ENCODE results near the gene COMMD4.
"Not testable (repeated sequence)": the region's sequence is repeated elsewhere in the genome, so short reads cannot be mapped to it uniquely, and the experiment has no call there.

COMMD4 gene

GRCh38 chr15:75367006-75367405 is 31.1 kb downstream of the COMMD4 start:
- peaks cover 3% of the 10 kb centered on the region for H3K36me3 Mint-ChIP-seq
- H3K27me3 Mint-ChIP-seq, result no peaks in the 10 kb centered on the region
- no peak for DNase-seq (ENCODE audit: low spot score in 2 of 2)
- H3K4me3 Mint-ChIP-seq, result no peak overlapping the region
- no peak for ATAC-seq (ENCODE audit: low read depth)
- no peaks in the 10 kb centered on the region for H3K9me3 Mint-ChIP-seq
- H3K27ac Mint-ChIP-seq, result peak overlapping the region; percentile 96
- H3K4me1 Mint-ChIP-seq, result peaks cover 11% of the 10 kb centered on the region

- Mint-ChIP-seq H3K27me3 (no peaks in the 10 kb centered on the region), H3K9me3 (no peaks in the 10 kb centered on the region), H3K36me3 (peaks cover 3% of the 10 kb centered on the region), H3K4me3 (peak overlapping the region; percentile 89), H3K27ac (peak overlapping the region; percentile 96), H3K4me1 (peaks cover 11% of the 10 kb centered on the region)
- no peak for DNase-seq (ENCODE audit: low spot score in 2 of 2)
- ATAC-seq (ENCODE audit: low read depth), result no peak
These were observed 31.6 kb downstream of the COMMD4 start for GRCh38 chr15:75367406-75367912.

GRCh38 chr15:75367913-75368688 is 32.2 kb downstream of the COMMD4 start, which contains the start of gene MAN2C1:
MAN2C1 (minus strand) TSS chr15:75368607; CDS start chr15:75368583, 24 bp downstream.
- H3K36me3 Mint-ChIP-seq, result peaks cover 6% of the 10 kb centered on the region
- peak within 1 kb of the TSS; percentile 89 for H3K4me3 Mint-ChIP-seq
- H3K4me1 Mint-ChIP-seq, result peaks cover 11% of the 10 kb centered on the region
- H3K27ac Mint-ChIP-seq, result peak within 1 kb of the TSS; percentile 96
- H3K27me3 Mint-ChIP-seq, result no peaks in the 10 kb centered on the region
- ATAC-seq (ENCODE audit: low read depth) (peak; percentile 90), DNase-seq (ENCODE audit: low spot score in 2 of 2) (peak; percentile 92 to 93)
- no peaks in the 10 kb centered on the region for H3K9me3 Mint-ChIP-seq

GRCh38 chr15:75368689-75369239 is 32.9 kb downstream of the COMMD4 start:
- H3K4me1 Mint-ChIP-seq, result peaks cover 11% of the 10 kb centered on the region
- DNase-seq (ENCODE audit: low spot score in 2 of 2) (no peak), ATAC-seq (ENCODE audit: low read depth) (no peak)
- H3K9me3 Mint-ChIP-seq, result no peaks in the 10 kb centered on the region
- peak overlapping the region; percentile 96 for H3K27ac Mint-ChIP-seq
- H3K4me3 Mint-ChIP-seq, result peak overlapping the region; percentile 89
- peaks cover 6% of the 10 kb centered on the region for H3K36me3 Mint-ChIP-seq
- no peaks in the 10 kb centered on the region for H3K27me3 Mint-ChIP-seq

- Mint-ChIP-seq H3K27me3 (no peaks in the 10 kb centered on the region), H3K9me3 (no peaks in the 10 kb centered on the region), H3K4me1 (peaks cover 16% of the 10 kb centered on the region), H3K27ac (peak overlapping the region; percentile 96), H3K36me3 (peaks cover 14% of the 10 kb centered on the region), H3K4me3 (peak overlapping the region; percentile 62)
- ATAC-seq (ENCODE audit: low read depth) (no peak), DNase-seq (ENCODE audit: low spot score in 2 of 2) (no peak)
These were observed 34.2 kb downstream of the COMMD4 start for GRCh38 chr15:75369897-75370581.

- peaks cover 24% of the 10 kb centered on the region for H3K36me3 Mint-ChIP-seq
- DNase-seq (ENCODE audit: low spot score in 2 of 2) (no peak), ATAC-seq (ENCODE audit: low read depth) (no peak)
- H3K9me3 Mint-ChIP-seq, result no peaks in the 10 kb centered on the region
- H3K27me3 Mint-ChIP-seq, result no peaks in the 10 kb centered on the region
- peaks cover 16% of the 10 kb centered on the region for H3K4me1 Mint-ChIP-seq
- H3K27ac Mint-ChIP-seq, result no peak overlapping the region
- no peak overlapping the region for H3K4me3 Mint-ChIP-seq
These were observed 35.6 kb downstream of the COMMD4 start for GRCh38 chr15:75371486-75371885.

GRCh38 chr15:75371901-75372688 is 36.2 kb downstream of the COMMD4 start:
- Mint-ChIP-seq H3K27ac (no peak overlapping the region), H3K9me3 (no peaks in the 10 kb centered on the region), H3K36me3 (peaks cover 26% of the 10 kb centered on the region), H3K27me3 (no peaks in the 10 kb centered on the region), H3K4me1 (peaks cover 16% of the 10 kb centered on the region), H3K4me3 (no peak overlapping the region)
- no peak for ATAC-seq (ENCODE audit: low read depth)
- no peak for DNase-seq (ENCODE audit: low spot score in 2 of 2)

GRCh38 chr15:75380773-75381172 is 44.9 kb downstream of the COMMD4 start:
- no peak for DNase-seq (ENCODE audit: low spot score in 2 of 2)
- H3K36me3 Mint-ChIP-seq, result peaks cover 19% of the 10 kb centered on the region
- peak; percentile 82 for ATAC-seq (ENCODE audit: low read depth)
- H3K4me1 Mint-ChIP-seq, result peaks cover 21% of the 10 kb centered on the region
- no peak overlapping the region for H3K4me3 Mint-ChIP-seq
- H3K9me3 Mint-ChIP-seq, result no peaks in the 10 kb centered on the region
- H3K27me3 Mint-ChIP-seq, result no peaks in the 10 kb centered on the region
- peak overlapping the region; percentile 37 for H3K27ac Mint-ChIP-seq

GRCh38 chr15:75383986-75384385 is 48.1 kb downstream of the COMMD4 start:
- not testable (repeated sequence) for DNase-seq (ENCODE audit: low spot score in 2 of 2); H3K9me3 Mint-ChIP-seq; H3K4me3 Mint-ChIP-seq; ATAC-seq (ENCODE audit: low read depth); H3K27ac Mint-ChIP-seq; H3K27me3 Mint-ChIP-seq
- peaks cover 18% of the 10 kb centered on the region for H3K36me3 Mint-ChIP-seq
- peaks cover 30% of the 10 kb centered on the region for H3K4me1 Mint-ChIP-seq

All from memory B cell (primary cell).